WTC11 (cell line): ENCODE measurements around the gene CD300A. TPM values are rescaled to one million over a fixed set of nuclear protein-coding genes. Genes with fewer than 3 reads are reported as not detected.
"Not testable (repeated sequence)": the region's sequence is repeated elsewhere in the genome, so short reads cannot be mapped to it uniquely, and the experiment has no call there.

Experiments
- ATAC-seq: fragments of 200-7000 bp; cut with Tn5 transposase; 2 replicates; pipeline ENCODE4 v1.10.0; 2021; ENCODE audit warnings: mild to moderate bottlenecking, moderate library complexity
- CTCF ChIA-PET: fragments of 300-600 bp; sonication (Branson Sonifier 250); formaldehyde crosslinking; loops from one replicate; lab custom pipeline; 2021; ENCODE audit warnings: antibody characterized with exemption; lab: Charles Lee
- POLR2A ChIA-PET: fragments of 350-600 bp; sonication (Branson Sonifier 250); formaldehyde crosslinking; loops from one replicate; lab custom pipeline; 2021; ENCODE audit warnings: antibody characterized with exemption; lab: Charles Lee
- DNase-seq: peaks from one replicate; pipeline ENCODE4 v3.0.0; 2021; ENCODE audit warnings: low spot score
- H3K27ac Mint-ChIP-seq: 2 replicates; pipeline ENCODE4 v1.8.0; 2021; ENCODE audit warnings: mixed read lengths
- H3K27me3 Mint-ChIP-seq: 2 replicates; pipeline ENCODE4 v1.8.0; 2021; ENCODE audit warnings: low read depth, mild to moderate bottlenecking, moderate library complexity, mixed read lengths
- H3K36me3 Mint-ChIP-seq: 2 replicates; pipeline ENCODE4 v1.8.0; 2021; ENCODE audit warnings: mixed read lengths
- H3K4me1 Mint-ChIP-seq: 2 replicates; pipeline ENCODE4 v1.8.0; 2022; ENCODE audit warnings: mixed read lengths
- H3K4me3 Mint-ChIP-seq: 2 replicates; pipeline ENCODE4 v1.8.0; 2021; ENCODE audit warnings: mild to moderate bottlenecking, moderate library complexity, mixed read lengths
- H3K9me3 Mint-ChIP-seq: 2 replicates; pipeline ENCODE4 v1.8.0; 2021; ENCODE audit warnings: mixed read lengths
- ATF1 ChIP-seq: sonication (generic); formaldehyde crosslinking; IDR thresholded peaks from 2 replicates; pipeline ENCODE4 v1.8.1; 2023; ENCODE audit warnings: mild to moderate bottlenecking, moderate library complexity, missing genetic modification reagents
- ATF6 ChIP-seq: sonication (generic); formaldehyde crosslinking; IDR thresholded peaks from 2 replicates; pipeline ENCODE4 v1.8.1; 2023; ENCODE audit warnings: mild to moderate bottlenecking, missing genetic modification reagents
- CREM ChIP-seq: sonication (generic); formaldehyde crosslinking; IDR thresholded peaks from 2 replicates; pipeline ENCODE4 v1.8.1; 2022; ENCODE audit warnings: mild to moderate bottlenecking, missing genetic modification reagents, moderate library complexity
- ESRRA ChIP-seq: sonication (generic); formaldehyde crosslinking; IDR thresholded peaks from 2 replicates; pipeline ENCODE4 v1.8.1; 2022; ENCODE audit warnings: mild to moderate bottlenecking, missing genetic modification reagents, borderline replicate concordance
- HMGA2 ChIP-seq: fragments of 250-450 bp; sonication (Bioruptor Pico); IDR thresholded peaks from 2 replicates; pipeline ENCODE4 v1.4.0; 2021; ENCODE audit warnings: mild to moderate bottlenecking, moderate library complexity
- HMGXB4 ChIP-seq: sonication (generic); formaldehyde crosslinking; IDR thresholded peaks from 2 replicates; pipeline ENCODE4 v1.8.1; 2023; ENCODE audit warnings: mild to moderate bottlenecking, moderate library complexity, missing genetic modification reagents
- IRF1 ChIP-seq: sonication (generic); formaldehyde crosslinking; IDR thresholded peaks from 2 replicates; pipeline ENCODE4 v1.8.0; 2023; ENCODE audit warnings: missing genetic modification reagents
- MLX ChIP-seq: sonication (generic); formaldehyde crosslinking; IDR thresholded peaks from 2 replicates; pipeline ENCODE4 v1.8.1; 2023; ENCODE audit warnings: mild to moderate bottlenecking, missing genetic modification reagents, moderate library complexity
- PRDM15 ChIP-seq: sonication (generic); formaldehyde crosslinking; IDR thresholded peaks from 2 replicates; pipeline ENCODE4 v1.8.0; 2022; ENCODE audit warnings: missing genetic modification reagents
- RELA ChIP-seq: sonication (generic); formaldehyde crosslinking; IDR thresholded peaks from 2 replicates; pipeline ENCODE4 v1.8.1; 2022; ENCODE audit warnings: missing genetic modification reagents, mild to moderate bottlenecking, borderline replicate concordance
- SMAD3 ChIP-seq: sonication (generic); formaldehyde crosslinking; IDR thresholded peaks from 2 replicates; pipeline ENCODE4 v1.8.0; 2022; ENCODE audit warnings: missing genetic modification reagents, mild to moderate bottlenecking, borderline replicate concordance
- ZMAT4 ChIP-seq: fragments of 250-450 bp; sonication (Bioruptor Pico); IDR thresholded peaks from 2 replicates; pipeline ENCODE4 v1.9.0; 2021; ENCODE audit warnings: mild to moderate bottlenecking
- ZNF219 ChIP-seq: sonication (generic); formaldehyde crosslinking; IDR thresholded peaks from 2 replicates; pipeline ENCODE4 v1.8.0; 2023; ENCODE audit warnings: missing genetic modification reagents, mild to moderate bottlenecking, borderline replicate concordance
- total RNA-seq: library from RNA; stranded (reverse); gene quantifications from 3 replicates; pipeline ENCODE4 v1.2.3, GENCODE V29; 2021

The CD300A gene
- total RNA-seq, 1 experiment from 2014 or later, result 1.1 TPM

- TF ChIP-seq PRDM15 (CRISPR knock-in tag), result no peak
- no peak for TF ChIP-seq ATF1
- no peak for TF ChIP-seq ATF6
- no peak for TF ChIP-seq CREM (CRISPR knock-in tag)
- TF ChIP-seq ZNF219 (CRISPR knock-in tag), result no peak
- TF ChIP-seq ESRRA (CRISPR knock-in tag), result no peak
- no peak for TF ChIP-seq MLX (CRISPR knock-in tag)
- TF ChIP-seq SMAD3, result no peak
- no peak for TF ChIP-seq HMGA2 (CRISPR knock-in tag)
- no peak for TF ChIP-seq IRF1 (CRISPR knock-in tag)
- no peak for TF ChIP-seq HMGXB4 (CRISPR knock-in tag)
- no peak for TF ChIP-seq RELA
- TF ChIP-seq ZMAT4 (CRISPR knock-in tag), result no peak
These were observed 50.3 kb downstream of the CD300A start (continued) for GRCh38 chr17:74516561-74517328.

GRCh38 chr17:74518413-74518981 lies 52.1 kb downstream of the CD300A start:
- CTCF ChIA-PET, H3K4me1 Mint-ChIP-seq, H3K27ac Mint-ChIP-seq, DNase-seq, POLR2A ChIA-PET, H3K4me3 Mint-ChIP-seq, ATAC-seq: not testable (repeated sequence)
- peaks cover 23% of the 10 kb centered on the region for H3K27me3 Mint-ChIP-seq
- peaks cover 19% of the 10 kb centered on the region for H3K36me3 Mint-ChIP-seq
- peaks cover 67% of the 10 kb centered on the region for H3K9me3 Mint-ChIP-seq
